HuH-7.5 (cell line): ENCODE results near the gene XRCC5.
"Not testable (repeated sequence)": the region's sequence is repeated elsewhere in the genome, so short reads cannot be mapped to it uniquely, and the experiment has no call there.

Source experiments
- DNase-seq: peaks from one replicate; pipeline ENCODE4 v3.0.0; 2011; ENCODE audit warnings: low spot score

XRCC5 gene

GRCh38 chr2:216202626-216203250 is 93.6 kb downstream of the XRCC5 start:
- no peak for DNase-seq

- DNase-seq, result no peak
These were observed 96.3 kb downstream of the XRCC5 start for GRCh38 chr2:216205486-216205885.

GRCh38 chr2:216206041-216206703 is 97.0 kb downstream of the XRCC5 start:
- DNase-seq, result no peak

- no peak for DNase-seq
These were observed 97.7 kb downstream of the XRCC5 start for GRCh38 chr2:216206821-216207220.

GRCh38 chr2:216208661-216209060 is 99.5 kb downstream of the XRCC5 start:
- DNase-seq, result not testable (repeated sequence)

GRCh38 chr2:216210701-216211540 is 101.8 kb downstream of the XRCC5 start:
- DNase-seq, result no peak

GRCh38 chr2:216211614-216212145 is 102.5 kb downstream of the XRCC5 start:
- no peak for DNase-seq

- DNase-seq, result no peak
These were observed 105.6 kb downstream of the XRCC5 start for GRCh38 chr2:216214768-216215167.

- DNase-seq, result no peak
These were observed 106.7 kb downstream of the XRCC5 start for GRCh38 chr2:216215658-216216390.

GRCh38 chr2:216216951-216217903 is 108.1 kb downstream of the XRCC5 start:
- DNase-seq, result no peak

- DNase-seq, result no peak
These were observed 108.7 kb downstream of the XRCC5 start for GRCh38 chr2:216217904-216218260.

- no peak for DNase-seq
These were observed 110.7 kb downstream of the XRCC5 start for GRCh38 chr2:216219861-216220260.

GRCh38 chr2:216220976-216221375 is 111.8 kb downstream of the XRCC5 start:
- DNase-seq, result no peak

- DNase-seq, result no peak
These were observed 112.7 kb downstream of the XRCC5 start for GRCh38 chr2:216221811-216222210.

- DNase-seq, result no peak
These were observed 113.7 kb downstream of the XRCC5 start for GRCh38 chr2:216222650-216223352.

GRCh38 chr2:216224388-216224787 is 115.2 kb downstream of the XRCC5 start:
- DNase-seq, result no peak

GRCh38 chr2:216229277-216229914 is 120.2 kb downstream of the XRCC5 start:
- DNase-seq, result no peak

- DNase-seq, result no peak
These were observed 122.7 kb downstream of the XRCC5 start for GRCh38 chr2:216231867-216232266.

- DNase-seq, result no peak
These were observed 123.6 kb downstream of the XRCC5 start for GRCh38 chr2:216232721-216233120.
